ENCODE measurements around the gene PLEKHA1.

- TF ChIP-seq GATA3 (IDR thresholded peaks at IDR 0.05; ENCODE audit: low read depth, low read length) (no peak), GATA2 (IDR thresholded peaks at IDR 0.05; ENCODE audit: low read depth, low read length) (no peak)
Observed at GRCh38 chr10:122475591-122476332, 101.3 kb downstream of the PLEKHA1 start.
